Measurements from ENCODE around the gene RNF41.

- TF ChIP-seq RXRA (IDR thresholded peaks at IDR 0.05; ENCODE audit: borderline replicate concordance, low read depth), result no peak
- TF ChIP-seq CTCF (IDR thresholded peaks at IDR 0.05), result no peak
- no peak for TF ChIP-seq RAD21 (IDR thresholded peaks at IDR 0.05; ENCODE audit: low read length)
- TF ChIP-seq EZH2phosphoT487 (IDR thresholded peaks at IDR 0.05; ENCODE audit: borderline replicate concordance, low read depth), result no peak
- no peak for TF ChIP-seq GABPA (IDR thresholded peaks at IDR 0.05; ENCODE audit: low read depth)
Measured at GRCh38 chr12:56158926-56159461, 62.7 kb downstream of the RNF41 start.
